Measurements from ENCODE around the gene RASD2.

The RASD2 gene

DNA sequence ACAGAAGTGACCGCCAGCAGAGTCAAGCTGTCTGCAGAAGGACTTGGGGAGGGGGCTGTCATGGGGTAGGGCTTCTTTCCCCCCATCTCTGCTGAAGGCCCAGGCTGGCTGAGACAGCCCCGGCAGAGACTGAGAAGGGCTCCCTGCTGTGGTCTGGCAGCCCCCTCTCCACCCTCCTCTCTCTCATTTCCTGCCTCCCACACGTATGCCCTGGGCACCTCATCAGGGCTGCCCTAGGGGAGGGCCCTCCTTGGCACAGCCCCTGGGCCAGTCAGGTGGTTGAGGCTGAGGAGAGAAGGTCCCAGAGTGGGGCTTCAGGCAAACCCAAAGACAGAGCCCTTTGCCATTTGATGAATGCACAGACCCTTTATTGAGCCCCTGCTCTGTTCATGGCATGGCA is 3.6 kb downstream of the RASD2 start:
- H3K27ac Mint-ChIP-seq = no peak overlapping the region
- H3K36me3 Mint-ChIP-seq = no peaks in the 10 kb centered on the region
- H3K4me1 Mint-ChIP-seq = peaks cover 12% of the 10 kb centered on the region
- no peak for ATAC-seq
- H3K27me3 Mint-ChIP-seq = peaks cover 76% of the 10 kb centered on the region
- no peak overlapping the region for H3K4me3 Mint-ChIP-seq
- no peaks in the 10 kb centered on the region for H3K9me3 Mint-ChIP-seq

DNA sequence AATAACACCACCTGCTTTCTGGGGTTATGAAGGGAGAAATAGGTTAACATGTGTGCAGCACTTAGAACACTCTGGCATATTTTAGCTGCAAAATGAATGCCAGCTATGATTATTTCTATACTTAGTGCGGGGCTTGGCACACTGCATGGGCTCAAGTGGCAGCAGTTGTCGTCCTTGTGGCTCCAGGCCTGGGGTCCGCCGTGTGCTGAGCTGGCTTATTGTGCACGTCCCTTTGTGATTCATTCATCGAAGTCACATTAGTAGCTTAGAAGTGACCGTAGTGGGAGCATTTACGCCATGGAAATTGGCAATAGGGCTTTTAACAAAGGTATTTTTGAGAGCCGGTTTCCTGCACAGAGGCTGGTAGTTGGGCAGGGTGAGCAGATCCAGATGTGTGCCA is 4.2 kb downstream of the RASD2 start:
- no peaks in the 10 kb centered on the region for H3K9me3 Mint-ChIP-seq
- no peak for ATAC-seq
- no peak overlapping the region for H3K27ac Mint-ChIP-seq
- peaks cover 12% of the 10 kb centered on the region for H3K4me1 Mint-ChIP-seq
- H3K36me3 Mint-ChIP-seq = no peaks in the 10 kb centered on the region
- peaks cover 76% of the 10 kb centered on the region for H3K27me3 Mint-ChIP-seq
- no peak overlapping the region for H3K4me3 Mint-ChIP-seq

DNA sequence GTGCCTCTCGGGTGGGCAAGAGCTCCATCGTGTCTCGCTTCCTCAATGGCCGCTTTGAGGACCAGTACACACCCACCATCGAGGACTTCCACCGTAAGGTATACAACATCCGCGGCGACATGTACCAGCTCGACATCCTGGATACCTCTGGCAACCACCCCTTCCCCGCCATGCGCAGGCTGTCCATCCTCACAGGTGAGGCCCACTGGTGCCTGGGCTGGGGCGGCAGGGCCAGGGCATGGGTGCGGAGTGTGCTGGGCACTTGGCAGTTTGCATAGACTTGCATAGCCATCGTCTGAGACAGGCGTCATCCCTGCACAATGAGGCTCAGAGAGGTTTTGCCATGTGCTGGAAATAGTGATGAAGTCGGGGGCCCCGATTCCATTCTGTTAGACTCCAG is 6.3 kb downstream of the RASD2 start:
- Mint-ChIP-seq H3K27me3 (peaks cover 67% of the 10 kb centered on the region), H3K9me3 (no peaks in the 10 kb centered on the region), H3K4me3 (no peak overlapping the region), H3K4me1 (peaks cover 7% of the 10 kb centered on the region), H3K27ac (no peak overlapping the region), H3K36me3 (no peaks in the 10 kb centered on the region)
- ATAC-seq = no peak

DNA sequence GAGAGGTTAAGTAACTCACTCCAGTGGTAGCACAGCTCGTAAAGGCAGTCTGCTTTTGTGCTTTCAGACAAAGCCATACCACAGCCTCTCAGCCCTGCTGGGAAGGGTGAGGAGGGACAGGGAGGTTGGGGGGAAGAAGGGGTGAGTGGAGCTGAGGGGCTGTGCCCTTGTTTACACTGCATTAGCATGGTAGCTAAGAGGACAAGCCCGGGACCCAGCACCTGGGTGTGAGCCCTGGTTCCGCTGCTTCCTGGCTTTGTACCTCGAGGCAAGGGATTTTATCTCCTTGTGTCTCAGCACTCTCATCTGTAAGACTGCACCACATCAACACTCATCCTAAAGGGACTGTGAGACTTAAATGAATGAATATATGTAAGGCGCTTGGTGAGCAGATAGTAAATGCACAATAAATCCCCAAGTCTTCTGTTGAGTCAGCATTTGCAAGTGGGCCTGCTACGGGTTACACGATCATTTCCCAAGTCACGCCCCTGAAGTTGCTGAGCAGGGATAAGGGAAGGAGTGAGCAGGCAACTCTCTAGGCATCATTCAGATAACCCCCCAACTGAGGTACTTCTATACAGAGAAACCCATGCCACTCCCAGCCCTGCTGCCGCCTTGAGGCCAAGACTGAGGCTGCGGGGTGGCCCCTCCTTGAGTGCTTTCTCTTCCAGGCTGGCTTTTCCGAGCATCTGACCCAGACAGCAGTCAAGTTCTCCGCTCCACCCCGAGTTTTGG is 7.5 kb downstream of the RASD2 start:
- Mint-ChIP-seq H3K4me1 (peaks cover 13% of the 10 kb centered on the region), H3K36me3 (no peaks in the 10 kb centered on the region), H3K27ac (no peak overlapping the region), H3K27me3 (peaks cover 65% of the 10 kb centered on the region), H3K9me3 (no peaks in the 10 kb centered on the region), H3K4me3 (no peak overlapping the region)
- ATAC-seq = no peak

DNA sequence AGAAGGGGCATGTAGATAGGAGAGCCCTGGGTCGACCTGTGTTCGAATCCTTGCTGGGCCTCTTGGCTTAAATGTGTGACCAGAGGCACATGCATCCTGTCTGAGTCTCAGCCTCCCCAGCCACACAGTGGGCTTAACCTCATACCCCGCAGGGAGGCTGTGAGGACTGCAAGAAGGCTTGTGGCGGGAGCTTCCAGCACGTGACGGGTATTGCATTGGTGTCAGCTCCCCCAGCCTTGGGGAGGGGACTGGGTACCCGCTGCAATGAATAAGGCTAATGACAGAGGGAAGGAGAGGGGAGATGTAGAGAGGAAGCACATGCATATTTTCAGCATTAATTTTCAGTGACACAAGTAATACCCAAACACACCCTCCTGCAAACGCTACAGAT is 8.1 kb downstream of the RASD2 start:
- Mint-ChIP-seq H3K27ac (no peak overlapping the region), H3K36me3 (no peaks in the 10 kb centered on the region), H3K27me3 (peaks cover 65% of the 10 kb centered on the region), H3K4me3 (no peak overlapping the region), H3K9me3 (no peaks in the 10 kb centered on the region), H3K4me1 (peaks cover 11% of the 10 kb centered on the region)
- no peak for ATAC-seq

DNA sequence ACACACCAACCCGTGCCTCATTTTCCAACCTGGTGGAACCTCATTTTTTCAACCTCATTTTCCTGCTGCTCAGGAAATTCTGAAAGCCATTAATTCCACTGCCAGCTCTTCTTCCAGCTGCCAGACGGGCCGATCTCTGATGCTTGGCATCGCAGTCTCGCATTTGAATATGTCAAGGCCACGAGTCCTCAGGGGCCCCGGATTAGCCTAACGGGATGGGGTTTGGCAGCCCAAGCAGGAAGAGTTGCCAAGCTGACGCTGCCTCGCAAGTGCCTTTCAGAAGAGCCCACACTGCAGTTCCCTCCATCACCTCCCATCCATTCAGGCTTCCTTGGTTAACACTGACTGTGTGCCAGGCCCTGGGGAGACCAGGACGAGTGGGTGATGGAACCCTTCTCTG is 8.7 kb downstream of the RASD2 start:
- Mint-ChIP-seq H3K9me3 (no peaks in the 10 kb centered on the region), H3K27ac (no peak overlapping the region), H3K4me1 (peaks cover 11% of the 10 kb centered on the region), H3K36me3 (no peaks in the 10 kb centered on the region), H3K27me3 (peaks cover 65% of the 10 kb centered on the region), H3K4me3 (no peak overlapping the region)
- no peak for ATAC-seq

DNA sequence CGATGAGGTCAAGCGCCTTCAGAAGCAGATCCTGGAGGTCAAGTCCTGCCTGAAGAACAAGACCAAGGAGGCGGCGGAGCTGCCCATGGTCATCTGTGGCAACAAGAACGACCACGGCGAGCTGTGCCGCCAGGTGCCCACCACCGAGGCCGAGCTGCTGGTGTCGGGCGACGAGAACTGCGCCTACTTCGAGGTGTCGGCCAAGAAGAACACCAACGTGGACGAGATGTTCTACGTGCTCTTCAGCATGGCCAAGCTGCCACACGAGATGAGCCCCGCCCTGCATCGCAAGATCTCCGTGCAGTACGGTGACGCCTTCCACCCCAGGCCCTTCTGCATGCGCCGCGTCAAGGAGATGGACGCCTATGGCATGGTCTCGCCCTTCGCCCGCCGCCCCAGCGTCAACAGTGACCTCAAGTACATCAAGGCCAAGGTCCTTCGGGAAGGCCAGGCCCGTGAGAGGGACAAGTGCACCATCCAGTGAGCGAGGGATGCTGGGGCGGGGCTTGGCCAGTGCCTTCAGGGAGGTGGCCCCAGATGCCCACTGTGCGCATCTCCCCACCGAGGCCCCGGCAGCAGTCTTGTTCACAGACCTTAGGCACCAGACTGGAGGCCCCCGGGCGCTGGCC is 11.0 kb downstream of the RASD2 start:
- Mint-ChIP-seq H3K27ac (no peak overlapping the region), H3K4me3 (no peak overlapping the region), H3K36me3 (no peaks in the 10 kb centered on the region), H3K27me3 (peaks cover 65% of the 10 kb centered on the region), H3K9me3 (no peaks in the 10 kb centered on the region), H3K4me1 (peaks cover 15% of the 10 kb centered on the region)
- ATAC-seq = no peak

DNA sequence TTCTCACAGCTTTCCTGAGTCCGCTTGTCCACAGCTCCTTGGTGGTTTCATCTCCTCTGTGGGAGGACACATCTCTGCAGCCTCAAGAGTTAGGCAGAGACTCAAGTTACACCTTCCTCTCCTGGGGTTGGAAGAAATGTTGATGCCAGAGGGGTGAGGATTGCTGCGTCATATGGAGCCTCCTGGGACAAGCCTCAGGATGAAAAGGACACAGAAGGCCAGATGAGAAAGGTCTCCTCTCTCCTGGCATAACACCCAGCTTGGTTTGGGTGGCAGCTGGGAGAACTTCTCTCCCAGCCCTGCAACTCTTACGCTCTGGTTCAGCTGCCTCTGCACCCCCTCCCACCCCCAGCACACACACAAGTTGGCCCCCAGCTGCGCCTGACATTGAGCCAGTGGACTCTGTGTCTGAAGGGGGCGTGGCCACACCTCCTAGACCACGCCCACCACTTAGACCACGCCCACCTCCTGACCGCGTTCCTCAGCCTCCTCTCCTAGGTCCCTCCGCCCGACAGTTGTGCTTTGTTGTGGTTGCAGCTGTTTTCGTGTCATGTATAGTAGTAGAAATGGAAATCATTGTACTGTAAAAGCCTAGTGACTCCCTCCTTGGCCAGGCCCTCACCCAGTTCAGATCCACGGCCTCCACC is 11.7 kb downstream of the RASD2 start:
- no peak overlapping the region for H3K4me3 Mint-ChIP-seq
- peak; percentile 50 for ATAC-seq
- H3K27ac Mint-ChIP-seq = no peak overlapping the region
- H3K9me3 Mint-ChIP-seq = no peaks in the 10 kb centered on the region
- peaks cover 15% of the 10 kb centered on the region for H3K4me1 Mint-ChIP-seq
- peaks cover 66% of the 10 kb centered on the region for H3K27me3 Mint-ChIP-seq
- no peaks in the 10 kb centered on the region for H3K36me3 Mint-ChIP-seq

DNA sequence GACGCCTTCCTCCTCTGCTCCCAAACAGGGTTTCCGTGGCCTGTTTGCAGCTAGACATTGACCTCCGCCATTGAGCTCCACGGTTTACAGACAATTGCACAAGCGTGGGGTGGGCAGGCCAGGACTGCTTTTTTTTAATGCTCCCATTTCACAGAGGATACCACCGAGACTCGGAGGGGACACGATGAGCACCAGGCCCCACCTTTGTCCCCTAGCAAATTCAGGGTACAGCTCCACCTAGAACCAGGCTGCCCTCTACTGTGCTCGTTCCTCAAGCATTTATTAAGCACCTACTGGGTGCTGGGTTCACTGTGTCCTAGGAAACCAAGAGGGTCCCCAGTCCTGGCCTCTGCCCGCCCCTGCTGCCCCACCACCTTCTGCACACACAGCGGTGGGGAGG is 12.2 kb downstream of the RASD2 start:
- Mint-ChIP-seq H3K36me3 (no peaks in the 10 kb centered on the region), H3K27me3 (peaks cover 71% of the 10 kb centered on the region), H3K27ac (no peak overlapping the region), H3K4me3 (no peak overlapping the region), H3K9me3 (no peaks in the 10 kb centered on the region), H3K4me1 (peaks cover 16% of the 10 kb centered on the region)
- no peak for ATAC-seq

DNA sequence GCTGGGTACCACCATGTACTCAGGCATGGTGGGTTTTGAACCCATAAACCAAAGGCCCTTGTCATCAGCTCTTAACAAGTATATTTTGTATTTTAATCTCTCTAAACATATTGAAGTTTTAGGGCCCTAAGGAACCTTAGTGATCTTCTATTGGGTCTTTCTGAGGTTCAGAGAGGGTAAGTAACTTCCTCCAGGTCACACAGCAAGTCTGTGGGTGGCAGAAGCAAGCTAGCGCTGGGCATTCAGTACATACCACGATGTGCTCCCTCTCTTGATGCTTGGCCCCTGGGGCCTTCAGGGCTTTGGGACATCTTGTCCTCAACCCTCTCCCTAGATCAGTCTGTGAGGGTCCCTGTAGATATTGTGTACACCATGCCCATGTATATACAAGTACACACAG is 12.7 kb downstream of the RASD2 start:
- ATAC-seq = no peak
- no peaks in the 10 kb centered on the region for H3K36me3 Mint-ChIP-seq
- peaks cover 75% of the 10 kb centered on the region for H3K27me3 Mint-ChIP-seq
- peaks cover 20% of the 10 kb centered on the region for H3K4me1 Mint-ChIP-seq
- no peak overlapping the region for H3K27ac Mint-ChIP-seq
- no peak overlapping the region for H3K4me3 Mint-ChIP-seq
- no peaks in the 10 kb centered on the region for H3K9me3 Mint-ChIP-seq

DNA sequence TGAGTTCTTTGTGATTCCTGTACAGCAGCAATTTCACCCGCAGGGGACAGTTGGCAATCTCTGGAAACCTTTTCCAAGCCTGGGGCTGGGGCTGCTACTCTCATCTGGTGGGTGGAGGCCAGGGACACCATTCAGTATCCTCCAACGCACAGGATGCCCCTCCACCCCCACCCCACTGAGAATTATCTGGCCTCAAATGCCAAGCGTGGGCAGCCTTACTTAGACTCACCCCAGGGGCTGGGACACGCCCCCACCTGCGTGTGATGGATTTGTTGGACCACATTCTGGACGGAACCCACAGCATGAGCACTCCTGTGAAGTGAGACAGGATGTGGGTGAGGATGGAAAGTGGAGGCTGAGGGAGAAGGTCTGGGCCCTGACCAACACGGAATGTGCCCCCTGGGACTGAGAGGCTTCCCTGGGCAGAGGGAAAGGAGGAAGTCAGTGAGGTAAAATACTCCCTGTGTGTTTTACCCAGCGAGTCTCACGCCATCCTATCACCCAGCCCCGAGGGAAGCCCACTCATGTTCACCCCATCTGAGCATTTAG is 13.7 kb downstream of the RASD2 start:
- H3K36me3 Mint-ChIP-seq = no peaks in the 10 kb centered on the region
- H3K27me3 Mint-ChIP-seq = peaks cover 67% of the 10 kb centered on the region
- ATAC-seq = peak; percentile 4
- no peak overlapping the region for H3K4me3 Mint-ChIP-seq
- no peaks in the 10 kb centered on the region for H3K9me3 Mint-ChIP-seq
- H3K27ac Mint-ChIP-seq = no peak overlapping the region
- H3K4me1 Mint-ChIP-seq = peaks cover 20% of the 10 kb centered on the region

DNA sequence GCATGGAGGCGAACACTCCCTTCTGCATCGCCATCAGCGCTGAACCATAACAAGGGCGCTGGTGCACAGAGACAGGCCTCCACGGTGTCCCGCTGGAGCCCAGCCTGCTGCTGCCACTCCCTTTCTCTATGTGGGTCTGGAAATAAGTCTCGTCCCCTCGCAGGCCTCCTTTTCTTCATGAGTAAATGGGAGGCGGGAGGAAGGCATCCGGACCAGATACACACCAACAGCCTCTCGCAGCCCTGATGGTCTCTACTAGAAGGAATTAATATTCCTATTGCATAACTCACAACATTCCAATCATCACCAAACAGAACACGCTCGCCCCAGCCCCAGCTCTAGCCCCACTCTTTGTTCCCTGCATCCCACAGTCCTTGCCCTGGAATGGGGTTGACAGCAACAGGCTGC is 14.9 kb downstream of the RASD2 start:
- H3K4me3 Mint-ChIP-seq = no peak overlapping the region
- no peak for ATAC-seq

DNA sequence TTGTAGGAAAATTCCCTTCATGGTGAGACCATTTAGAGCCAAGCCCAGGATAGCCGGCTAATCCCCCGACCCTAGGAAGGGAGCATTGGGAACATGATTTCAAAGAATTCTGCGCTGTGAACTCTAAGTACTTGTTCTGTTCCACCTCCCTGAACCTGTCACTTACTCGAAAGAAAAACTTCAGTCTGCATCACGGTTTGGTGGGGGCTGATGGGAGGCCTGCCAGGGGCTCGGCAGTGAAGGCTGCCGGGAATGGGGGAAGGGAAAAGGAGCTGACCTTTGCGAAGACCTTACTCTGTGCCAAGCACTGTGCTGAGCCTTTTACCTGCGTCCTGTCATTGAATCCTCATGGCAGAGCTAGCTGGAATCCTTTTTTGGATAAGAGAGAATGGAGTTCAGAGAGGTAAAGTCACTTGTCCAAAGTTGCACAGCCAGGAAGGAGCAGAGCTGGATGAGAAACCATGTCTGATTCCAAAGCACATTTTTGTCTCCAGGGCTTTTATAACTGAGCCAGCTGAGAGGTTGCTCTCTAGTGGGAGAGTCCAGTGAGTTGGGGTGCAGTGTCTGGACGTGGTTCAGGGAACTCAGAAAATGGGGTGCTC is 15.4 kb downstream of the RASD2 start:
- Mint-ChIP-seq H3K36me3 (no peaks in the 10 kb centered on the region), H3K27me3 (peaks cover 80% of the 10 kb centered on the region), H3K9me3 (no peaks in the 10 kb centered on the region), H3K4me3 (no peak overlapping the region), H3K27ac (no peak overlapping the region), H3K4me1 (peaks cover 20% of the 10 kb centered on the region)
- ATAC-seq = no peak

More for the DNA sequence above, 14.9 kb downstream of the RASD2 start:
- Mint-ChIP-seq H3K36me3 (no peaks in the 10 kb centered on the region), H3K4me1 (peaks cover 20% of the 10 kb centered on the region), H3K27ac (no peak overlapping the region), H3K27me3 (peaks cover 74% of the 10 kb centered on the region), H3K9me3 (no peaks in the 10 kb centered on the region)

DNA sequence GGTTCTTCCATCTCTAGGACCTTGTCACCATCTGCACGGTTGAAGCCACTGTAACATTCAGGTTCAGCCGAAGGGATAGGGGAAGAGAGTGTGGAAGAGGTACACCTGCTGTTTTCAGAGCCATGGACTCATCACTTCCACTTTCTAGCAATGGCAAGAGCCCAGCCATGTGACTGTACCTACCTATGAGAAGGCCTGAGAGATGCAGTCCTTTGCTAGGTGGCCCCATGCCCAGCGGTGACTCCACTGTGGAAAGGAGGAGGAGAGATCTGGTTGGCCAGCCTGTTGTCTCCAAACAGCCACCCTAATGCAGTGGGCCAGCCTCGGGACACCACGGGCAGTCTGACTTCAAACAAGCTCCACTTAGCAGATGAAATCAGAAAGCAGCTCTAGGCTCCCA is 16.0 kb downstream of the RASD2 start:
- Mint-ChIP-seq H3K27ac (no peak overlapping the region), H3K4me3 (no peak overlapping the region), H3K36me3 (no peaks in the 10 kb centered on the region), H3K4me1 (peaks cover 23% of the 10 kb centered on the region), H3K27me3 (peaks cover 86% of the 10 kb centered on the region), H3K9me3 (no peaks in the 10 kb centered on the region)
- ATAC-seq = no peak

DNA sequence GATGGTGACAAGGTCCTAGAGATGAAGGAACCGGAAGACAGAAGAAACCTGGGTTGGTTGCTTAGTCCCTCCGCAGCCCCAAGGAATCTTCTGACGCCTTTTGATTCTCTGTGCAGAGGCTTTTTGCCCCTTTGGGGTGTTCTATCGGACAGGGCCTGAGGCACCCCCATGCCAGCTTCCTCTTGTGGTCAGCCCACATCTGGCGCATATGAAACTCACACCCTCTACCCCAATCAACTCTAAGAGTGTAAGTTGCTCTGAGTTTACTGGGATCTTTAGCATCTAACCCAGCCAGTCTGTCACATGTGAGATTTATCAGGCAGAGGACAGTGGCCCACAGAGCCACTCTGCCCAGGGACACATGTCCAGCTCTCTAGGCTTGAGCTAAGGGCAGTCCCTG is 17.4 kb downstream of the RASD2 start:
- Mint-ChIP-seq H3K27ac (no peak overlapping the region), H3K4me3 (no peak overlapping the region), H3K9me3 (no peaks in the 10 kb centered on the region), H3K27me3 (peaks cover 89% of the 10 kb centered on the region), H3K4me1 (peaks cover 26% of the 10 kb centered on the region), H3K36me3 (no peaks in the 10 kb centered on the region)
- no peak for ATAC-seq
